Small intestine (tissue), 7 donors: ENCODE measurements around the gene ODR4. TPM values are rescaled to one million over a fixed set of nuclear protein-coding genes. Genes with fewer than 3 reads are reported as not detected.

Experiments
- DNase-seq, 2 donors: peaks; one replicate each; pipeline versions ENCODE4 v3.0.0 to v3.0.0-alpha.2; 2013
- FAIRE-seq: peaks from 2 replicates; lab custom pipeline; 2012; peaks lifted over from hg19 to GRCh38; lab: Jason Lieb, UNC
- H3K27ac ChIP-seq, 3 donors: one replicate each; pipeline ENCODE4 v1.5.1; 2013; ENCODE audit warnings: low read length in 2 of 3, mild to moderate bottlenecking in 2 of 3, control low read depth in 1 of 3, inconsistent platforms in 1 of 3, low read depth in 1 of 3, moderate library complexity in 1 of 3
- H3K27me3 ChIP-seq, 3 donors: one replicate each; pipeline ENCODE4 v1.6.1; 2013; ENCODE audit warnings: low read length in 3 of 3, inconsistent platforms in 1 of 3; ENCODE audit not compliant: control insufficient read depth in 3 of 3, insufficient read depth in 3 of 3
- H3K36me3 ChIP-seq, 3 donors: one replicate each; pipeline ENCODE4 v1.6.1; 2013; ENCODE audit warnings: low read length in 3 of 3, inconsistent platforms in 1 of 3, low read depth in 1 of 3, mild to moderate bottlenecking in 1 of 3, moderate library complexity in 1 of 3; ENCODE audit not compliant: control insufficient read depth in 3 of 3, insufficient read depth in 2 of 3
- H3K4me1 ChIP-seq, 3 donors: one replicate each; pipeline ENCODE4 v1.6.1; 2013; ENCODE audit warnings: low read length in 2 of 3, inconsistent platforms in 1 of 3, low read depth in 1 of 3, mild to moderate bottlenecking in 1 of 3, moderate library complexity in 1 of 3; ENCODE audit not compliant: control insufficient read depth in 3 of 3, insufficient read depth in 2 of 3
- H3K4me3 ChIP-seq, 3 donors: one replicate each; pipeline ENCODE4 v1.5.1; 2013; ENCODE audit warnings: low read length in 3 of 3, control low read depth in 1 of 3, inconsistent platforms in 1 of 3, low read depth in 1 of 3, mild to moderate bottlenecking in 1 of 3, moderate library complexity in 1 of 3
- H3K9me3 ChIP-seq, 2 donors: one replicate each; pipeline ENCODE4 v1.6.1; 2013; ENCODE audit warnings: low read depth in 1 of 2, low read length in 1 of 2; ENCODE audit not compliant: control insufficient read depth in 2 of 2, insufficient read depth in 1 of 2
- WGBS, 3 donors: extraction: QIAGEN DNeasy Blood & Tissue Kit; methylation state at CpG; one replicate each; pipeline ENCODE4 v1.1.7; 2013; 5-methylcytosine and 5-hydroxymethylcytosine counted together
- polyA plus RNA-seq, 4 donors: library from polyadenylated mRNA; stranded (reverse) in 3 of 4; unstranded in 1 of 4; fragments of 200-250 nt in 3 of 4; fragments of 120-200 nt in 1 of 4; gene quantifications; one replicate each; pipeline versions ENCODE4 v1.2.1 to v1.2.3, GENCODE V29; 2013
- donor health status: healthy with polysubstance abuse.
- donor health status: control.
- donor health status: control.
- donor health status: Bipolar disorder and iron deficiency.
- donor health status: healthy.

The ODR4 gene
- polyA plus RNA-seq, 4 donors, result 6.5 to 25.3 (median 12.0) TPM

DNA sequence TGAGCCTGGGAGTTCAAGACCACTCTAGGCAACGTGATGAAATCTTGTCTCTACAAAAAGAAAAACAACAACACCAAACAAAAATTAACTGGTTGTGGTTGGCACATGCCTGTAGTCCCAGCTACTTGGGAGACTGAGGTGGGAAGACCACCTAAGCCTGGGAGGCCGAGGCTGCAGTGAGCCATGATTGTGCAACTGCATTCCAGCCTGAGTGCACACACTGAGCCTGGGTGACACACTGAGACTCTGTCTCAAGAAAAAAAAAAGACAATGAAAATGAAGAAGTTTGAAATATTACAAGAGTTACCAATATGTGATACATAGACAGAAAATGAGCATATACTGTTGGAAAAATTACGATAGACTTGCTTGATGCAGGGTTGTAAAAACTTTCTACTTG, 53.4 kb downstream of the ODR4 start:
- FAIRE-seq (no peak), DNase-seq (no peak)
- H3K9me3 ChIP-seq, result no peaks in the 10 kb centered on the region
- no peaks in the 10 kb centered on the region for H3K36me3 ChIP-seq
- H3K4me3 ChIP-seq, result no peak overlapping the region
- no peak overlapping the region for H3K27ac ChIP-seq
- no peaks in the 10 kb centered on the region for H3K4me1 ChIP-seq
- 90 to 94% (median 93%) methylated on average over 3 of the region's 3 CpGs for WGBS, 3 donors
- no peaks in the 10 kb centered on the region for H3K27me3 ChIP-seq

DNA sequence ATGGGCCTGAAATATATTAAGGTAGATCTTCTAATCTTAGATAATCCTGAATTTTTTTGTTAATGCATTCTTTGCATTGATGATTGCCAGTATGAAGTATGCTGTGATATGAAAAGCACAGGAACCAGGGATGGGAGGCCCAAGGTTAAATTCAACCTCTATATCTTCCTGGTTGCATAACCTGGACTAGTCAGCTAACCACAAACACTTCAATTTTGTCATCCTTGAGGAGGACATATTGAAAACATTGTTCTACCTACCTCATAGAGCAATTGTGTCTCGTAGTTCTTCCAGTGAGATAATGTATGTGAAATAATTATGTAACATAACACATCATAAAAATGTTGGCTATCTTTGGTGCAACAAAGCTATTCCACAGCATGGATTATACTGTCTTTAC, 59.7 kb downstream of the ODR4 start:
- H3K27me3 ChIP-seq, result no peaks in the 10 kb centered on the region
- H3K9me3 ChIP-seq, result no peaks in the 10 kb centered on the region
- H3K27ac ChIP-seq, result no peak overlapping the region
- DNase-seq (no peak), FAIRE-seq (no peak)
- H3K4me3 ChIP-seq, result no peak overlapping the region
- H3K36me3 ChIP-seq, result no peaks in the 10 kb centered on the region
- 80 to 94% (median 86%) methylated on average over 1 of the region's 1 CpG for WGBS, 3 donors
- no peaks in the 10 kb centered on the region for H3K4me1 ChIP-seq

DNA sequence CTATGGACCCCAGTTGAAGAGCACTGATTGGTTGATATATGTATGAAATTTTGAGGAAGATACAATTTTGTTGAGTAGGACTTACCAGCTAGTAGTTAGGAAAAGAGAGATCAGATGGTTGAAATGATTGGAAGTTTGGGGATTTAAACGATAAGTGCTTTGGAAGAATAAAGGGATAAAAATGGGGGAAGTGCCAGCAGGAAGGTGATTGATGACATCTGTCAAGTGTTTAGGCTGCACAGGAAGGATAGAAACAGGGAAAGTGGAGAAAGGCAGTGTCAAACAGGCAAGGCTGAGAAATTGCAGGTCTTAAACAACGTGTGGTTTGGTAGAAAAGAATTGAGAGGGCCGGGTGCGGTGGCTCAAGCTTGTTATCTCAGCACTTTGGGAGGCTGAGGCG, 62.9 kb downstream of the ODR4 start:
- no peaks in the 10 kb centered on the region for H3K4me1 ChIP-seq
- no peaks in the 10 kb centered on the region for H3K27me3 ChIP-seq
- H3K4me3 ChIP-seq, result no peak overlapping the region
- no peak overlapping the region for H3K27ac ChIP-seq
- no peaks in the 10 kb centered on the region for H3K36me3 ChIP-seq
- no peak for DNase-seq
- FAIRE-seq, result no peak
- H3K9me3 ChIP-seq, result no peaks in the 10 kb centered on the region
- 76 to 84% (median 76%) methylated on average over 5 of the region's 5 CpGs for WGBS, 3 donors

DNA sequence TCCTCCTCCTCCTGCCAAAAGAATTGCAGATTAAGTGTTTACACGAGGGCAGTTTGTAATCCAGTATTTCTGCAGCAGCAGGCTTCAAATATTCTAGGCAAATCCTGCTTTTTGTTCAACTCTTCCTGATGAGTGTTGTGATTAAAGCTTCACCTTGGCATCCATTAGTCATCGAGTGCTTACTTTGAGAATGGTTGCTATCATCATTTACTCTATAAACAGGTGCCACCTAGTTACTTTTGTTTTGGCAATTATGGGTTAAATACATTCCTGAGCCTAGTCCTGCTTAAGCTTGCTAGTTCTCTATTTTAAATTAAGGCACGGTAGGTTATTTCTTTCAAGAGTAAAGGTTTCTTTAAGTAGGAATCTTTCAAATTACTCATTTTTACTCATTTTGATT, 64.9 kb downstream of the ODR4 start:
- WGBS, 3 donors, result 46 to 55% (median 52%) methylated on average over 3 of the region's 3 CpGs

DNA sequence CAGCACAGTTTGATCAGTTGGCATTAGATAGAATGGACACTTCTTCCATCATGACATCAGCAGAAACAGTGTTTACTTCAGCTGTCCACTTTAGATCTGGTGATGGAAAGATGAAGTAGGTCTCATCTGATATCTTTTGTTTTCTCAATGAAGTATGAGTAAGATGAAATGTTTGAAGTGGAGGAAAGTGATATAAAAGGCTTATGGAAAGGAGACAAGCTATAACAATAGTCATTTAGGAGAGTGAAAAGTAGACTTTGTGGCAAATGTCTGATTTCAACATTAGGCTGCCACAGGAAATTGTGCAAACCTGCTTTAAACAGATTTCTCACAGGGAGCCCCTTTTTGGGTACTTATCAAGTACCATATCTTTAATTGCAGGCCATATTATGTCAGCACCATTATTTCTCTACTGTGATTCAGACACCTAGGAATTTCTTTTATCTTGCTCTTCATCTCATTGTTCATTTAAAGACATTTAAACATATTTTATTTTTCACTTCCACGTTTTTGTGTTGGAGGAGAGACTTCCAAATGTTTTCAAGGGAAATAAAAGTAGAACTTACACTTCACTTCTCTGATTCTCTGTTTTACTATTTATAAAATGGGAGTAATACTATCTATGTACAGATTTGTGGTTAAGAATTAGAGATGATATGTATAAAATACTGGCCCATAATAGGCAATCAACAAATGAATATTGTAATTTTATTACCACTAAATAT, 67.2 kb downstream of the ODR4 start:
- Histone ChIP-seq H3K9me3 (no peaks in the 10 kb centered on the region), H3K27ac (no peak overlapping the region), H3K36me3 (no peaks in the 10 kb centered on the region), H3K4me3 (no peak overlapping the region), H3K27me3 (no peaks in the 10 kb centered on the region), H3K4me1 (no peaks in the 10 kb centered on the region)
- DNase-seq, result no peak
- FAIRE-seq, result no peak
- WGBS, 3 donors, result 23 to 46% (median 38%) methylated on average over 1 of the region's 1 CpG

More for the DNA sequence above, 64.9 kb downstream of the ODR4 start:
- no peaks in the 10 kb centered on the region for H3K27me3 ChIP-seq
- H3K4me3 ChIP-seq, result no peak overlapping the region
- no peaks in the 10 kb centered on the region for H3K4me1 ChIP-seq
- no peak overlapping the region for H3K27ac ChIP-seq
- DNase-seq (no peak), FAIRE-seq (no peak)
- H3K36me3 ChIP-seq, result no peaks in the 10 kb centered on the region
- no peaks in the 10 kb centered on the region for H3K9me3 ChIP-seq

DNA sequence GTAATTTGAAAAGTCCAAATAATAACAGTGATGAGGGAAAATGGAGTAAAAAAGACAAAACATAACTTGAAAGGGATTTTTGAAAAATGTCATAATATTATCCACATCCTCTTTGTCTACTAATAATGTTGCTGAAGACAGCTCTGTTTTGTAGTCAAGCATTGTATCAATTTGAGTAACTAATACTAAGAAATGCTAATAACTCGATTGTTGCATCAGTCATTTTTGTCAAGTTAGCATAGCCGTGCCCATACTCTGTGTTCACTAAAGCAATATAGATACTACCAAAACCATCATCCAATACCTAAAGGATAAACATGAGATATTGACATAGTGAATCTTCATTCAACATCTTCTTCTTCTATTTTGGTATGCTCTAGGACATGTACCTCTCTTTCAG, 68.0 kb downstream of the ODR4 start:
- H3K27ac ChIP-seq, result no peak overlapping the region
- no peaks in the 10 kb centered on the region for H3K4me1 ChIP-seq
- H3K4me3 ChIP-seq, result no peak overlapping the region
- no peaks in the 10 kb centered on the region for H3K36me3 ChIP-seq
- DNase-seq, result no peak
- WGBS, 3 donors, result 70 to 90% (median 84%) methylated on average over 2 of the region's 2 CpGs
- H3K27me3 ChIP-seq, result no peaks in the 10 kb centered on the region
- no peak for FAIRE-seq
- no peaks in the 10 kb centered on the region for H3K9me3 ChIP-seq

DNA sequence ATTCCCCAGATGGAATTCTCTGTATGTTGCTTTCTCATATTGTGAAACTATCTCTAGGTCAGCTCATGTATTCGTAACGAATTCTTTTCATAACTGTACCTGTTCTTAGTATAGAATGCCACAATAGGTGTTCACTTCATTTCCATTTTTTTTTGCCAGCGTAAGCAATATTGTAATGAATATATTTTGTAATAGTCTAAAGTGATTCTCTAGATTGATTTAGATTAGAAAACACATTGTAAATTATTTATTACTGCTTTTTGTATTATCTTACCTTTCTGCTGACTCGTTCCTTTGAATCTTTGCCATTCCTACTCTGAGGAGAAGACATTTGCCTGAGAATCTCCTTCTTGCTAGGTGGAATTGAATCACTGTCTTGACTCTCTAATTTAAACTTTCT, 70.5 kb downstream of the ODR4 start:
- no peak overlapping the region for H3K4me3 ChIP-seq
- no peak overlapping the region for H3K27ac ChIP-seq
- no peaks in the 10 kb centered on the region for H3K9me3 ChIP-seq
- DNase-seq, result no peak
- 81 to 90% (median 86%) methylated on average over 4 of the region's 4 CpGs for WGBS, 3 donors
- H3K36me3 ChIP-seq, result no peaks in the 10 kb centered on the region
- no peak for FAIRE-seq
- no peaks in the 10 kb centered on the region for H3K4me1 ChIP-seq
- H3K27me3 ChIP-seq, result no peaks in the 10 kb centered on the region

DNA sequence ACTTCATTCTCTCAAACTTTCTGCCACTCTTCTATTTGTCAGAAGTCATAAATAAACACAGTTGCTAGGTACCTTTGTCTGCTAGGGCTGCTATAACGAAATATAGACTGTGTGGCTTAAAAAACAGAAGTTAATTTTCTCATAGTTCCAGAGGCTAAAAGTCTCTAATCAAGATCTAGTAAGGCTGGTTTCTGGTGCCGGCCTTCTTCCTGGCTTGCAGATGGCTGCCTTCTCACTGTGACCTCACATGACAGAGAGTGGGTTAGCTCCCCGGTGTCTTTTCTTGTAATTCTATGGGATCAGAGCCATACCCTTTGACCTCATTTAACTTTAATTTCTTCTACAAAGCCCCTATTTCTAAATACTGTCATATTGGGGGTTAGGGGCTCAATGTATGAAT, 79.3 kb downstream of the ODR4 start:
- no peaks in the 10 kb centered on the region for H3K4me1 ChIP-seq
- 51 to 73% (median 51%) methylated on average over 3 of the region's 3 CpGs for WGBS, 3 donors
- no peaks in the 10 kb centered on the region for H3K36me3 ChIP-seq
- DNase-seq, result no peak
- H3K27ac ChIP-seq, result no peak overlapping the region
- H3K27me3 ChIP-seq, result no peaks in the 10 kb centered on the region
- H3K4me3 ChIP-seq, result no peak overlapping the region
- H3K9me3 ChIP-seq, result no peaks in the 10 kb centered on the region
- FAIRE-seq, result no peak

DNA sequence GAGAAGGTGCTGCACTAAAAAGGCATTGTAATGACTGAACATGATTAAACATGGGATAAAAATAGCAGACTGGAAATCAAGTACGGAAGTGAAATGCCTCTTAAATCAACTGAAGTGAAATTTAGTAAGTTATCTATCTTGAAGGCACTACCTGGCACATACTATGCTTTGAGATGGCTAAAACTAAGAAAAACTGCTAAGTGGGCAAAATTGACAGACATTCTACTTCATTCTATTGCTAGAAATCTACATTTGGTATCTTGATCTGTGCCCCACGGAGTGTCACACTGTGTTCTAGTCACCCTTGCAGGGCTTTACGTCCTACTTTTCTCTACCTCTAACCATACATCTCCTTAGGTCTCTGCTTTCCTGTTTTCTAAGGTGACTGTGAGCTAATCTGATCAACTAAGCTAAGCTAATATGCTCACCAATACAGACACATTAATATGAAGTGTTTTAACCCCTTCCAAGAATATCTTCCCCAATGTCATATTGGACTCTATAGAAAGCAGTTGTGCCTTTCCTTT, 81.2 kb downstream of the ODR4 start:
- FAIRE-seq, result no peak

More for the DNA sequence above, 81.2 kb downstream of the ODR4 start:
- DNase-seq, result no peak
- no peaks in the 10 kb centered on the region for H3K27me3 ChIP-seq
- H3K4me3 ChIP-seq, result no peak overlapping the region
- no peak overlapping the region for H3K27ac ChIP-seq
- 70 to 86% (median 82%) methylated on average over 3 of the region's 3 CpGs for WGBS, 3 donors
- H3K9me3 ChIP-seq, result no peaks in the 10 kb centered on the region
- H3K36me3 ChIP-seq, result no peaks in the 10 kb centered on the region
- no peaks in the 10 kb centered on the region for H3K4me1 ChIP-seq
